22Rv1 (cell line): Measurements from ENCODE around the gene GPHN.
A peak's percentile ranks its signal among the peaks of the same experiment; 100 is the strongest.

Experiments
- H3K27ac ChIP-seq: fragments of 450-650 bp; 2 replicates; pipeline ENCODE4 v1.5.1; 2017
- ZFX ChIP-seq: fragments of 450-650 bp; IDR thresholded peaks from 2 replicates; pipeline ENCODE4 v1.6.1; 2017; ENCODE audit warnings: antibody characterized with exemption, borderline replicate concordance
- TF ChIP-seq, protein P1 (sequence below): fragments of 450-650 bp; IDR thresholded peaks from 2 replicates; pipeline ENCODE4 v1.5.1; 2017; ENCODE audit warnings: mild to moderate bottlenecking

The GPHN gene

DNA sequence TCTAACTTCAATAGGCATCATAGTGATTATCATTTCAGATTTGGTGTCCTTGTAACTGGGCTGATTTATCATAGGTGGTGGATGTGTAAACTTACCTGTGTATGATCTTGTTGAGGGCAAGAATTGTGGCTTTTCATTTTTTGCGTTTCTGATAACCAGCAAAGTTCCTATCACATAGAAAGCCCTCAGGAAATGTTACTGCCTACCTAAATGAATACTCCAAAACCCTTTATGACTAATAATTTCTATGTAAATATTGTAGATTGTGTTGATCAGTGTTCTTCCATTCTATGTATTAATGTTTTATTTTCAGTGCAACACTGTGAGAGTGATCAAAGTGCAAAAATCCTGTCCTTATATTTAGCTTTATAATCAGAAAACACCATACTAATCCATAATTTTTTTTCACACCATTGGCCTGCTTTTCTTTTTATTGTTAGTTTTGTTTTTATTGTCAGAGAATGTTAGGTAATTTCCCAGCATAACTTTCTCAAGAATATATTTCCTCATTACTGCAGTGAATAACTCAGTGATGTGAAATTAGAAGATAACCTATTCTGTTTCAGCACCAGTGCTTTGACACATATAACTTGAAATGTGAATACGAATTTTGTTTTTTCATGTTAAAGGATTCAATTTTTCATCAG is 94.1 kb downstream of the GPHN start:
- H3K27ac ChIP-seq = no peak overlapping the region
- TF ChIP-seq, protein P1, sequence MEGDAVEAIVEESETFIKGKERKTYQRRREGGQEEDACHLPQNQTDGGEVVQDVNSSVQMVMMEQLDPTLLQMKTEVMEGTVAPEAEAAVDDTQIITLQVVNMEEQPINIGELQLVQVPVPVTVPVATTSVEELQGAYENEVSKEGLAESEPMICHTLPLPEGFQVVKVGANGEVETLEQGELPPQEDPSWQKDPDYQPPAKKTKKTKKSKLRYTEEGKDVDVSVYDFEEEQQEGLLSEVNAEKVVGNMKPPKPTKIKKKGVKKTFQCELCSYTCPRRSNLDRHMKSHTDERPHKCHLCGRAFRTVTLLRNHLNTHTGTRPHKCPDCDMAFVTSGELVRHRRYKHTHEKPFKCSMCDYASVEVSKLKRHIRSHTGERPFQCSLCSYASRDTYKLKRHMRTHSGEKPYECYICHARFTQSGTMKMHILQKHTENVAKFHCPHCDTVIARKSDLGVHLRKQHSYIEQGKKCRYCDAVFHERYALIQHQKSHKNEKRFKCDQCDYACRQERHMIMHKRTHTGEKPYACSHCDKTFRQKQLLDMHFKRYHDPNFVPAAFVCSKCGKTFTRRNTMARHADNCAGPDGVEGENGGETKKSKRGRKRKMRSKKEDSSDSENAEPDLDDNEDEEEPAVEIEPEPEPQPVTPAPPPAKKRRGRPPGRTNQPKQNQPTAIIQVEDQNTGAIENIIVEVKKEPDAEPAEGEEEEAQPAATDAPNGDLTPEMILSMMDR = no peak
- no peak for TF ChIP-seq ZFX

DNA sequence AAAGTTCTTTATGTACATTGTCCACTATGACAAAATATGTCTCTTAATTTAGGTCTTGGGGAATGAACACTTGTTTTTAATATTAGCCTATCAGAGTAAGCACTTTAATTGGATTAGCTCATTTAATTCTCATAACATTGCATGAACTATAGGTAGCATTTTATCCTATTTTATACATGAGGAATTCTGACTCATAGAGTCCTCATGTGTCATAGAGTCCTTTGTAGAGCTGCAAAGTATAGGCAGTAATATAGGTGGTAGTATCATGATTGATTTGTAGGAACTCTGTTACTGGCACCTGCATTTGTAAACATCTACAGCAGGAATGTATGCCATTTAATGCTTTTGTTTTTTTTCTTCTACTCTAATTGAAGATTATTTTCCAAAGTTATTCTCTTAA is 96.0 kb downstream of the GPHN start:
- TF ChIP-seq, protein P1 = no peak
- TF ChIP-seq ZFX = no peak
- H3K27ac ChIP-seq = no peak overlapping the region

DNA sequence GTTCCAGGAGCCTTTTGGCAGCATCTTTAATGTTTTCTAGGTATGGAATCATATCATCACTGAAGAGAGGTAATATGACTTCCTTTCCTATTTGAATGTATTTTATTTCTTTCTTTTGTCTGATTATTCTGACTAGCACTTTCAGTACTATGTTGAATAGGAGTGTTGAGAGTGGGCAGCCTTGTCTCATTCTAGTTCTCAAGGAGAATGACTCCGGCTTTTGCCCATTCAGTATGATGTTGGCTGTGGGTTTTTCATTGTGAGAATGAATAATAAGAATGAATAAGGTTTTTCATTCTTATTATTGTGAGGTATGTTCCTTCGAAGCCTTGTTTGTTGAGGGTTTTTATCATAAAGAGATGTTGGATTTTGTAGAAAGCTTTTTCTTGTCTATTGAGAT is 98.9 kb downstream of the GPHN start:
- TF ChIP-seq, protein P1 = no peak
- no peak for TF ChIP-seq ZFX
- H3K27ac ChIP-seq = no peak overlapping the region

DNA sequence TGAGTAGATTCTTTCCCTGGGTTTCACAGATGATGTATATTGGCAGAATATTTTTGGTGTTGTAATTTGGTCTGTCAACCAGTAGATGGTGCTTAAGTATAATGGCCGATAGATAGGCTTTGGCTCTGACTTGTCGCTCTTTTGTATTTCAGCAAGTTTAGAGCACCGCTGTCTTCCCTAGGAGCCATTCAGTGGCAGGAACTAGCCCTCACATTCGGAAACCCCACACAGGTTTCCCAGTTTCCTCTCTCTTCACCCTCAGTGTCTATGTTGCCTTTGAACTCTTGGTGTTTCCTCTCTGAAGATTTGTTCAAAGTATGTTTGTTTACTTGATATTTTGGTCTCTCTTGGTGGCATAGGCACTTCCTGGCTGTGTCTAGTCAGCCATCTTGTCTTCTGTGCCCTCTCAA is 102.2 kb downstream of the GPHN start:
- H3K27ac ChIP-seq = no peak overlapping the region
- no peak for TF ChIP-seq ZFX
- TF ChIP-seq, protein P1 = peak; percentile 60

DNA sequence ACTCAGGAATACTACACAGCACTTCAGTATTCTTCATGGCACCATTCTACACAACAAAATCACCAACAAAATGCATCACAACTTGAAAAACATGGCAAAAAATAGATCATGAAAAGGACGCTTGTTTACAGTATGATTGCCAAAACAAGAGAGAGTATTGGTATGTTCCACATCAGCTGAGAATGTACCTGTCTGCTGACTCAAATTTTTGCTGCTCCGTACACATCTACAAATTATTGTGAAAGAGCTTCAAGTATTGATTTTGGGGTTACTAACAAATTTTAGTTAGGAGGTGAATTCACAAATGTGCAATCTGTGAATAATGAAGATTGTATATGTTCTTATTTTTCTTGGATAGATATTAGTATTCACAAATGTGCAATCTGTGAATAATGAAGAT is 105.4 kb downstream of the GPHN start:
- TF ChIP-seq ZFX = no peak
- TF ChIP-seq, protein P1 = no peak
- no peak overlapping the region for H3K27ac ChIP-seq

DNA sequence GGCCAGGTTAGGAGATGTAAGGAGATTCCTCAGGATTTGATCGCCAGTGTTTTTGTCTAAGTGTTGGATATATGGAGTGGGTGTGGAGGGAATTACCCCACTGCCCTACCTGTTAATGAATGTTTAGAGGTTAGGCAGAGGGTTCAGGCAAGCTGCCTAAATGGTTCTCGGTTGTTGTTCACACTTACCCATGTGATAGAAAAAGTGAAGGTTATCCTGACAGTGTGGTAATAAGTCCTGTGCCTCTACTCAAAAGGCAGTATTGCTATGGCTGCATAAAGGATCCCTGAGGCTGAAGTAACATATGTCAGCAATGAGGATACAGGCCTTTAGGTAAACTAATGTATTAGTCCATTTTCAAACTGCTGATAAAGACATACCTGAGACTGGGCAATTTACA is 112.0 kb downstream of the GPHN start:
- no peak for TF ChIP-seq ZFX
- TF ChIP-seq, protein P1 = no peak

DNA sequence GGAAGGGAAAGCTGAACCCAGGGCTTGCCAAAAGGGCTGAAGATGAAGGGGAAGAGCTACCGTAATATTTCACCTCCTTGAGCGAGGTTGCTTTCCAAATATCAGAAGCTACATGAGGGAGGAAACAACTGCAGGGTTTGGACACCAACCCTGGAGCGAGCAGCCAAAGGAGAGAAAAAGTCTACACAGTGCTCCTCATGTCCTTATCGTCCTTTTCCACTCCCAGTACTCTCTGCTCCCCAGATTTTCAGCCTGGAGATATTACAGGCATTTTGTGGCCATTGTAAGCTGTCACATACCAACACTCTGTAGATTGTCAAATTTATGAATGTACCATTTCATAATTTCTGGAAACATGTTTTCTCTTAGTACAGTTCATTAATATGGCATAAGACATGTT is 115.9 kb downstream of the GPHN start:
- peak overlapping the region; percentile 28; the same call in 1 of the 2 replicates for H3K27ac ChIP-seq
- no peak for TF ChIP-seq ZFX

More for the DNA sequence above, 112.0 kb downstream of the GPHN start:
- H3K27ac ChIP-seq = no peak overlapping the region
